MM.1S (cell line): Measurements from ENCODE around the gene HOXD9.

Experiments used
- CTCF ChIP-seq: fragments of 300-600 bp; sonication (generic); IDR thresholded peaks from 2 replicates; pipeline ENCODE4 v1.5.1; 2016; ENCODE audit warnings: antibody characterized with exemption, low read length, mixed read lengths
- EZH2 ChIP-seq: fragments of 300-600 bp; sonication (generic); optimal IDR thresholded peaks from 2 replicates; pipeline ENCODE3; 2017; ENCODE audit warnings: low read depth, mild to moderate bottlenecking, antibody characterized with exemption, low read length, mixed read lengths

GRCh38 chr2:176133389-176133788, 10.9 kb downstream of the HOXD9 start:
- TF ChIP-seq EZH2 (no peak), CTCF (no peak)
